Gastroesophageal sphincter (tissue), 3 donors: ENCODE data around the gene FLYWCH2.

Experiments used
- CTCF ChIP-seq, 4 experiments: fragments of 200-600 bp in 2 of 4; fragments of 450-650 bp in 2 of 4; sonication (generic) in 1 of 4; IDR thresholded peaks; one replicate each; pipeline ENCODE4 v1.5.1; 2017 to 2019; ENCODE audit warnings: antibody characterized with exemption in 4 of 4, mild to moderate bottlenecking in 2 of 4, moderate library complexity in 2 of 4
- POLR2A ChIP-seq, 2 donors: fragments of 450-650 bp; IDR thresholded peaks; one replicate each; pipeline ENCODE4 v1.6.1; 2017; ENCODE audit warnings: antibody characterized with exemption in 2 of 2, mild to moderate bottlenecking in 2 of 2, moderate library complexity in 1 of 2
- POLR2AphosphoS5 ChIP-seq: sonication (generic); formaldehyde crosslinking; IDR thresholded peaks from one replicate; pipeline ENCODE4 v1.6.1; 2017; ENCODE audit warnings: antibody characterized with exemption

GRCh38 chr16:2860826-2861567, 22.0 kb upstream of the FLYWCH2 start:
- no peak for TF ChIP-seq CTCF (IDR thresholded peaks at IDR 0.05)
- no peak for TF ChIP-seq POLR2AphosphoS5
- no peak for TF ChIP-seq POLR2A (IDR thresholded peaks at IDR 0.05)
